GM23338 (cell line): ENCODE measurements around the gene EP400. TPM values are rescaled to one million over a fixed set of nuclear protein-coding genes. Genes with fewer than 3 reads are reported as not detected.

Source experiments
- ATAC-seq: fragments of 200-7000 bp; cut with Tn5 transposase; 3 replicates; pipeline ENCODE4 v1.9.1; 2020
- DNase-seq: peaks from one replicate; pipeline ENCODE4 v3.0.0-alpha.2; 2015; ENCODE audit warnings: low spot score
- H2AFZ ChIP-seq: fragments of 200-600 bp; sonication (generic); 2 replicates; pipeline ENCODE4 v1.8.0; 2016; ENCODE audit warnings: antibody characterized with exemption, mild to moderate bottlenecking, moderate library complexity
- H3F3A ChIP-seq: fragments of 200-600 bp; sonication (generic); replicated peaks from 2 replicates; pipeline ENCODE4 v1.8.0; 2017; ENCODE audit warnings: antibody characterized with exemption, mixed run types, low read depth
- H3K27ac ChIP-seq: fragments of 200-600 bp; sonication (generic); 2 replicates; pipeline ENCODE4 v1.6.1; 2016; ENCODE audit warnings: low read depth
- H3K27me3 ChIP-seq: fragments of 200-600 bp; sonication (generic); 2 replicates; pipeline ENCODE4 v1.8.0; 2016; ENCODE audit warnings: mild to moderate bottlenecking, mixed run types, moderate library complexity; ENCODE audit not compliant: insufficient read depth
- H3K36me3 ChIP-seq: fragments of 200-600 bp; sonication (generic); 2 replicates; pipeline ENCODE4 v1.8.0; 2016; ENCODE audit warnings: mild to moderate bottlenecking; ENCODE audit not compliant: insufficient read depth
- H3K4me1 ChIP-seq: fragments of 200-600 bp; sonication (generic); 2 replicates; pipeline ENCODE4 v1.8.0; 2016; ENCODE audit warnings: mild to moderate bottlenecking, moderate library complexity; ENCODE audit not compliant: insufficient read depth
- H3K4me2 ChIP-seq: fragments of 200-600 bp; sonication (generic); 2 replicates; pipeline ENCODE4 v1.7.1; 2017; ENCODE audit warnings: mixed run types
- H3K4me3 ChIP-seq: fragments of 200-600 bp; sonication (generic); 2 replicates; pipeline ENCODE4 v1.6.1; 2016; ENCODE audit warnings: mixed run types
- H3K79me2 ChIP-seq: fragments of 200-600 bp; sonication (generic); replicated peaks from 2 replicates; pipeline ENCODE4 v1.8.0; 2017; ENCODE audit warnings: mild to moderate bottlenecking; ENCODE audit not compliant: insufficient read depth
- H3K9me2 ChIP-seq: fragments of 200-600 bp; sonication (generic); 2 replicates; pipeline ENCODE4 v1.8.0; 2017; ENCODE audit not compliant: insufficient read depth
- H4K20me1 ChIP-seq: fragments of 200-600 bp; sonication (generic); replicated peaks from 2 replicates; pipeline ENCODE4 v1.8.0; 2017; ENCODE audit warnings: mild to moderate bottlenecking; ENCODE audit not compliant: insufficient read depth
- H3K27ac Mint-ChIP-seq: 2 replicates; pipeline ENCODE4 v1.8.0; 2020; ENCODE audit warnings: inconsistent platforms, mild to moderate bottlenecking, moderate library complexity, mixed read lengths
- H3K27me3 Mint-ChIP-seq: 3 replicates; pipeline ENCODE4 v1.8.0; 2022; ENCODE audit warnings: low read depth, mild to moderate bottlenecking, moderate library complexity, mixed read lengths, inconsistent platforms; ENCODE audit not compliant: insufficient read depth, poor library complexity
- H3K36me3 Mint-ChIP-seq: 3 replicates; pipeline ENCODE4 v1.8.0; 2021; ENCODE audit warnings: low read depth, mild to moderate bottlenecking, inconsistent platforms, moderate library complexity, mixed read lengths
- H3K4me1 Mint-ChIP-seq: 3 replicates; pipeline ENCODE4 v1.8.0; 2020; ENCODE audit warnings: mild to moderate bottlenecking, inconsistent platforms, mixed read lengths
- H3K4me3 Mint-ChIP-seq: 3 replicates; pipeline ENCODE4 v1.8.0; 2021; ENCODE audit warnings: moderate library complexity, mild to moderate bottlenecking, inconsistent platforms, mixed read lengths
- H3K9me3 Mint-ChIP-seq: 3 replicates; pipeline ENCODE4 v1.8.0; 2020; ENCODE audit warnings: moderate library complexity, mild to moderate bottlenecking, inconsistent platforms, mixed read lengths
- CREB1 ChIP-seq: fragments of 250-450 bp; sonication (Bioruptor Pico); IDR thresholded peaks from 2 replicates; pipeline ENCODE4 v1.5.0; 2020; ENCODE audit warnings: low read depth, mild to moderate bottlenecking, moderate library complexity
- EZH2 ChIP-seq: fragments of 200-600 bp; sonication (generic); IDR thresholded peaks from one replicate; pipeline ENCODE4 v1.8.0; 2017; ENCODE audit warnings: antibody characterized with exemption, mild to moderate bottlenecking, low read depth; ENCODE audit not compliant: unreplicated experiment
- EZH2phosphoT487 ChIP-seq: fragments of 200-600 bp; sonication (generic); IDR thresholded peaks from one replicate; pipeline ENCODE4 v1.8.1; 2018; ENCODE audit warnings: antibody characterized with exemption; ENCODE audit not compliant: unreplicated experiment
- JUNB ChIP-seq: IDR thresholded peaks from one replicate; pipeline ENCODE4 v1.6.1; 2016; ENCODE audit warnings: antibody characterized with exemption; ENCODE audit not compliant: unreplicated experiment
- NANOG ChIP-seq: IDR thresholded peaks from 2 replicates; pipeline ENCODE4 v1.6.1; 2016; ENCODE audit warnings: antibody characterized with exemption, borderline replicate concordance
- POLR2AphosphoS5 ChIP-seq: IDR thresholded peaks from 2 replicates; pipeline ENCODE4 v1.6.1; 2016; ENCODE audit warnings: antibody characterized with exemption, low read depth
- STAT1 ChIP-seq: IDR thresholded peaks from one replicate; pipeline ENCODE4 v1.6.1; 2016; ENCODE audit warnings: antibody characterized with exemption; ENCODE audit not compliant: unreplicated experiment
- ZNF114 ChIP-seq: fragments of 250-450 bp; sonication (Bioruptor Pico); IDR thresholded peaks from 2 replicates; pipeline ENCODE4 v1.5.0; 2020; ENCODE audit warnings: mild to moderate bottlenecking, moderate library complexity
- ZNF331 ChIP-seq: fragments of 250-450 bp; sonication (Bioruptor Pico); IDR thresholded peaks from 2 replicates; pipeline ENCODE4 v1.5.0; 2020; ENCODE audit warnings: low read depth, mild to moderate bottlenecking, moderate library complexity
- polyA plus RNA-seq: library from polyadenylated mRNA; unstranded; fragments of >200 nt; fragmentation: Nextera tagmentation; extraction: Ambion mirVana; gene quantifications from 2 replicates; pipeline ENCODE4 v1.2.1, GENCODE V29; 2016
- total RNA-seq: library from RNA; depleted of rRNA; stranded (reverse); fragments of >200 nt; shearing (Covaris generic); gene quantifications from 2 replicates; pipeline ENCODE4 v1.2.3, GENCODE V29; 2014
- TF ChIP-seq, protein P1 (sequence below), 2 experiments: fragments of 200-600 bp in 1 of 2; sonication (generic) in 1 of 2; conservative IDR thresholded peaks; 2 replicates each; pipeline versions ENCODE4 v1.5.1 to v1.6.1; 2016 to 2017; ENCODE audit warnings: antibody characterized with exemption in 2 of 2, low read depth in 2 of 2, mild to moderate bottlenecking in 2 of 2, moderate library complexity in 1 of 2
- TF ChIP-seq, protein P2 (sequence below): fragments of 250-450 bp; sonication (Bioruptor Pico); IDR thresholded peaks from 2 replicates; pipeline ENCODE4 v1.5.0; 2020; ENCODE audit warnings: mild to moderate bottlenecking, moderate library complexity
- TF ChIP-seq, protein P3 (sequence below): IDR thresholded peaks from 2 replicates; pipeline ENCODE4 v1.6.1; 2016; ENCODE audit warnings: antibody characterized with exemption
- TF ChIP-seq, protein P4 (sequence below): IDR thresholded peaks from one replicate; pipeline ENCODE4 v1.6.1; 2018; ENCODE audit warnings: antibody characterized with exemption; ENCODE audit not compliant: unreplicated experiment

The EP400 gene
- total and polyA plus RNA-seq, 2 experiments from 2014 or later: 26.3 to 57.2 TPM

GRCh38 chr12:131942671-131943070 lies 7.1 kb upstream of the EP400 start:
- peaks cover 35% of the 10 kb centered on the region for H3K36me3 ChIP-seq
- no peak overlapping the region for H3K4me3 ChIP-seq
- Mint-ChIP-seq H3K4me3 (no peak overlapping the region), H3K9me3 (peaks cover 4% of the 10 kb centered on the region; the same call in 2 of the 3 replicates), H3K36me3 (peaks cover 78% of the 10 kb centered on the region), H3K27ac (no peak overlapping the region), H3K27me3 (peaks cover 11% of the 10 kb centered on the region), H3K4me1 (peaks cover 5% of the 10 kb centered on the region)
- H3K9me2 ChIP-seq: no peaks in the 10 kb centered on the region
- no peaks in the 10 kb centered on the region; the same call in 1 of the 2 replicates for H3K79me2 ChIP-seq
- H2AFZ ChIP-seq: no peak overlapping the region
- DNase-seq (no peak), ATAC-seq (no peak)
- H3K27me3 ChIP-seq: no peaks in the 10 kb centered on the region
- H3F3A ChIP-seq: peaks cover 16% of the 10 kb centered on the region
- H3K4me2 ChIP-seq: no peak overlapping the region
- no peak for TF ChIP-seq EZH2
- no peak for TF ChIP-seq STAT1
- TF ChIP-seq, protein P1, sequence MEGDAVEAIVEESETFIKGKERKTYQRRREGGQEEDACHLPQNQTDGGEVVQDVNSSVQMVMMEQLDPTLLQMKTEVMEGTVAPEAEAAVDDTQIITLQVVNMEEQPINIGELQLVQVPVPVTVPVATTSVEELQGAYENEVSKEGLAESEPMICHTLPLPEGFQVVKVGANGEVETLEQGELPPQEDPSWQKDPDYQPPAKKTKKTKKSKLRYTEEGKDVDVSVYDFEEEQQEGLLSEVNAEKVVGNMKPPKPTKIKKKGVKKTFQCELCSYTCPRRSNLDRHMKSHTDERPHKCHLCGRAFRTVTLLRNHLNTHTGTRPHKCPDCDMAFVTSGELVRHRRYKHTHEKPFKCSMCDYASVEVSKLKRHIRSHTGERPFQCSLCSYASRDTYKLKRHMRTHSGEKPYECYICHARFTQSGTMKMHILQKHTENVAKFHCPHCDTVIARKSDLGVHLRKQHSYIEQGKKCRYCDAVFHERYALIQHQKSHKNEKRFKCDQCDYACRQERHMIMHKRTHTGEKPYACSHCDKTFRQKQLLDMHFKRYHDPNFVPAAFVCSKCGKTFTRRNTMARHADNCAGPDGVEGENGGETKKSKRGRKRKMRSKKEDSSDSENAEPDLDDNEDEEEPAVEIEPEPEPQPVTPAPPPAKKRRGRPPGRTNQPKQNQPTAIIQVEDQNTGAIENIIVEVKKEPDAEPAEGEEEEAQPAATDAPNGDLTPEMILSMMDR (conservative IDR thresholded peaks at IDR 0.05; ENCODE audit: low read depth in 2 of 2): no peak
- no peak for TF ChIP-seq JUNB
- no peak for TF ChIP-seq CREB1 (CRISPR knock-in tag)
- no peak for TF ChIP-seq NANOG
- TF ChIP-seq, protein P2, sequence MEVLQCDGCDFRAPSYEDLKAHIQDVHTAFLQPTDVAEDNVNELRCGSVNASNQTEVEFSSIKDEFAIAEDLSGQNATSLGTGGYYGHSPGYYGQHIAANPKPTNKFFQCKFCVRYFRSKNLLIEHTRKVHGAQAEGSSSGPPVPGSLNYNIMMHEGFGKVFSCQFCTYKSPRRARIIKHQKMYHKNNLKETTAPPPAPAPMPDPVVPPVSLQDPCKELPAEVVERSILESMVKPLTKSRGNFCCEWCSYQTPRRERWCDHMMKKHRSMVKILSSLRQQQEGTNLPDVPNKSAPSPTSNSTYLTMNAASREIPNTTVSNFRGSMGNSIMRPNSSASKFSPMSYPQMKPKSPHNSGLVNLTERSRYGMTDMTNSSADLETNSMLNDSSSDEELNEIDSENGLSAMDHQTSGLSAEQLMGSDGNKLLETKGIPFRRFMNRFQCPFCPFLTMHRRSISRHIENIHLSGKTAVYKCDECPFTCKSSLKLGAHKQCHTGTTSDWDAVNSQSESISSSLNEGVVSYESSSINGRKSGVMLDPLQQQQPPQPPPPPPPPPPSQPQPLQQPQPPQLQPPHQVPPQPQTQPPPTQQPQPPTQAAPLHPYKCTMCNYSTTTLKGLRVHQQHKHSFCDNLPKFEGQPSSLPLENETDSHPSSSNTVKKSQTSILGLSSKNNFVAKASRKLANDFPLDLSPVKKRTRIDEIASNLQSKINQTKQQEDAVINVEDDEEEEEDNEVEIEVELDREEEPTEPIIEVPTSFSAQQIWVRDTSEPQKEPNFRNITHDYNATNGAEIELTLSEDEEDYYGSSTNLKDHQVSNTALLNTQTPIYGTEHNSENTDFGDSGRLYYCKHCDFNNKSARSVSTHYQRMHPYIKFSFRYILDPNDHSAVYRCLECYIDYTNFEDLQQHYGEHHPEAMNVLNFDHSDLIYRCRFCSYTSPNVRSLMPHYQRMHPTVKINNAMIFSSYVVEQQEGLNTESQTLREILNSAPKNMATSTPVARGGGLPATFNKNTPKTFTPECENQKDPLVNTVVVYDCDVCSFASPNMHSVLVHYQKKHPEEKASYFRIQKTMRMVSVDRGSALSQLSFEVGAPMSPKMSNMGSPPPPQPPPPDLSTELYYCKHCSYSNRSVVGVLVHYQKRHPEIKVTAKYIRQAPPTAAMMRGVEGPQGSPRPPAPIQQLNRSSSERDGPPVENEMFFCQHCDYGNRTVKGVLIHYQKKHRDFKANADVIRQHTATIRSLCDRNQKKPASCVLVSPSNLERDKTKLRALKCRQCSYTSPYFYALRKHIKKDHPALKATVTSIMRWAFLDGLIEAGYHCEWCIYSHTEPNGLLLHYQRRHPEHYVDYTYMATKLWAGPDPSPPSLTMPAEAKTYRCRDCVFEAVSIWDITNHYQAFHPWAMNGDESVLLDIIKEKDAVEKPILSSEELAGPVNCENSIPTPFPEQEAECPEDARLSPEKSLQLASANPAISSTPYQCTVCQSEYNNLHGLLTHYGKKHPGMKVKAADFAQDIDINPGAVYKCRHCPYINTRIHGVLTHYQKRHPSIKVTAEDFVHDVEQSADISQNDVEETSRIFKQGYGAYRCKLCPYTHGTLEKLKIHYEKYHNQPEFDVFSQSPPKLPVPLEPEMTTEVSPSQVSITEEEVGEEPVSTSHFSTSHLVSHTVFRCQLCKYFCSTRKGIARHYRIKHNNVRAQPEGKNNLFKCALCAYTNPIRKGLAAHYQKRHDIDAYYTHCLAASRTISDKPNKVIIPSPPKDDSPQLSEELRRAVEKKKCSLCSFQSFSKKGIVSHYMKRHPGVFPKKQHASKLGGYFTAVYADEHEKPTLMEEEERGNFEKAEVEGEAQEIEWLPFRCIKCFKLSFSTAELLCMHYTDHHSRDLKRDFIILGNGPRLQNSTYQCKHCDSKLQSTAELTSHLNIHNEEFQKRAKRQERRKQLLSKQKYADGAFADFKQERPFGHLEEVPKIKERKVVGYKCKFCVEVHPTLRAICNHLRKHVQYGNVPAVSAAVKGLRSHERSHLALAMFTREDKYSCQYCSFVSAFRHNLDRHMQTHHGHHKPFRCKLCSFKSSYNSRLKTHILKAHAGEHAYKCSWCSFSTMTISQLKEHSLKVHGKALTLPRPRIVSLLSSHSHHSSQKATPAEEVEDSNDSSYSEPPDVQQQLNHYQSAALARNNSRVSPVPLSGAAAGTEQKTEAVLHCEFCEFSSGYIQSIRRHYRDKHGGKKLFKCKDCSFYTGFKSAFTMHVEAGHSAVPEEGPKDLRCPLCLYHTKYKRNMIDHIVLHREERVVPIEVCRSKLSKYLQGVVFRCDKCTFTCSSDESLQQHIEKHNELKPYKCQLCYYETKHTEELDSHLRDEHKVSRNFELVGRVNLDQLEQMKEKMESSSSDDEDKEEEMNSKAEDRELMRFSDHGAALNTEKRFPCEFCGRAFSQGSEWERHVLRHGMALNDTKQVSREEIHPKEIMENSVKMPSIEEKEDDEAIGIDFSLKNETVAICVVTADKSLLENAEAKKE: no peak
- TF ChIP-seq ZNF331 (CRISPR knock-in tag): no peak
- TF ChIP-seq ZNF114 (CRISPR knock-in tag): no peak
- no peak for TF ChIP-seq POLR2AphosphoS5
- no peak for TF ChIP-seq EZH2phosphoT487
- TF ChIP-seq, protein P3, sequence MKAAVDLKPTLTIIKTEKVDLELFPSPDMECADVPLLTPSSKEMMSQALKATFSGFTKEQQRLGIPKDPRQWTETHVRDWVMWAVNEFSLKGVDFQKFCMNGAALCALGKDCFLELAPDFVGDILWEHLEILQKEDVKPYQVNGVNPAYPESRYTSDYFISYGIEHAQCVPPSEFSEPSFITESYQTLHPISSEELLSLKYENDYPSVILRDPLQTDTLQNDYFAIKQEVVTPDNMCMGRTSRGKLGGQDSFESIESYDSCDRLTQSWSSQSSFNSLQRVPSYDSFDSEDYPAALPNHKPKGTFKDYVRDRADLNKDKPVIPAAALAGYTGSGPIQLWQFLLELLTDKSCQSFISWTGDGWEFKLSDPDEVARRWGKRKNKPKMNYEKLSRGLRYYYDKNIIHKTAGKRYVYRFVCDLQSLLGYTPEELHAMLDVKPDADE: no peak
- TF ChIP-seq, protein P4, sequence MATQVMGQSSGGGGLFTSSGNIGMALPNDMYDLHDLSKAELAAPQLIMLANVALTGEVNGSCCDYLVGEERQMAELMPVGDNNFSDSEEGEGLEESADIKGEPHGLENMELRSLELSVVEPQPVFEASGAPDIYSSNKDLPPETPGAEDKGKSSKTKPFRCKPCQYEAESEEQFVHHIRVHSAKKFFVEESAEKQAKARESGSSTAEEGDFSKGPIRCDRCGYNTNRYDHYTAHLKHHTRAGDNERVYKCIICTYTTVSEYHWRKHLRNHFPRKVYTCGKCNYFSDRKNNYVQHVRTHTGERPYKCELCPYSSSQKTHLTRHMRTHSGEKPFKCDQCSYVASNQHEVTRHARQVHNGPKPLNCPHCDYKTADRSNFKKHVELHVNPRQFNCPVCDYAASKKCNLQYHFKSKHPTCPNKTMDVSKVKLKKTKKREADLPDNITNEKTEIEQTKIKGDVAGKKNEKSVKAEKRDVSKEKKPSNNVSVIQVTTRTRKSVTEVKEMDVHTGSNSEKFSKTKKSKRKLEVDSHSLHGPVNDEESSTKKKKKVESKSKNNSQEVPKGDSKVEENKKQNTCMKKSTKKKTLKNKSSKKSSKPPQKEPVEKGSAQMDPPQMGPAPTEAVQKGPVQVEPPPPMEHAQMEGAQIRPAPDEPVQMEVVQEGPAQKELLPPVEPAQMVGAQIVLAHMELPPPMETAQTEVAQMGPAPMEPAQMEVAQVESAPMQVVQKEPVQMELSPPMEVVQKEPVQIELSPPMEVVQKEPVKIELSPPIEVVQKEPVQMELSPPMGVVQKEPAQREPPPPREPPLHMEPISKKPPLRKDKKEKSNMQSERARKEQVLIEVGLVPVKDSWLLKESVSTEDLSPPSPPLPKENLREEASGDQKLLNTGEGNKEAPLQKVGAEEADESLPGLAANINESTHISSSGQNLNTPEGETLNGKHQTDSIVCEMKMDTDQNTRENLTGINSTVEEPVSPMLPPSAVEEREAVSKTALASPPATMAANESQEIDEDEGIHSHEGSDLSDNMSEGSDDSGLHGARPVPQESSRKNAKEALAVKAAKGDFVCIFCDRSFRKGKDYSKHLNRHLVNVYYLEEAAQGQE: no peak
- peaks cover 6% of the 10 kb centered on the region for H3K4me1 ChIP-seq
- 0 out of 2 replicates have a peak, but pooled peaks cover 5% of the 10 kb centered on the region for H4K20me1 ChIP-seq
- no peak overlapping the region for H3K27ac ChIP-seq
